ENCODE data around the gene LAIR1. TPM values are rescaled to one million over a fixed set of nuclear protein-coding genes. Genes with fewer than 3 reads are reported as not detected.
A peak's percentile ranks its signal among the peaks of the same experiment; 100 is the strongest.

LAIR1 gene
- total RNA-seq, 3 donors from 2014 or later (not counting 1 experiment from before 2014, with no cell fraction given) = 117 to 163 (median 156) TPM

DNA sequence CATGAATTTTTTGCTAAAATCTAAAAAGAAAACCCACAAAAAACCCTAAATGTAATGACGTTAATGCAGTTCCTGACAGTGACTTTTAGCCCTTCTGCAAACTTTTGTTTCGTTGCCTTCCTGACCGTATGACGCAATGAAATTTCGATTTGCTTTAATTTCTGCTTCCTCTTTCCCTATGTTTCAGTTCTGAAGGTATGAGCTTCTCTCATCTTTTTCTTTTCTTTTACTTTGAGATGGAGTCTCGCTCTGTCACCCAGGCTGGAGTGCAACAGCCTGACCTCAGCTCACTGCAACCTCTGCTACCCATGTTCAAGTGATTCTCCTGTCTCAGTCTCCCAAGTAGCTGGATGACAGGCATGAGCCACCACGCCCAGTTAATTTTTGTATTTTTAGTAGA, 45.7 kb downstream of the LAIR1 start:
- no peak for ATAC-seq
- WGBS (ENCODE audit: insufficient coverage) = 35% methylated on average over 7 of the region's 7 CpGs
- Mint-ChIP-seq H3K27me3 (ENCODE audit: low read depth in 2 of 2) (peaks cover 24 to 34% of the 10 kb centered on the region in 2 donors), H3K9me3 (no peaks in the 10 kb centered on the region), H3K4me1 (no peaks in the 10 kb centered on the region), H3K36me3 (no peaks in the 10 kb centered on the region), H3K4me3 (no peak overlapping the region), H3K27ac (no peak overlapping the region)
- H3K4me3 ChIP-seq (ENCODE audit: low read length) = no peak overlapping the region
- no peaks in the 10 kb centered on the region for H3K9me3 ChIP-seq (ENCODE audit: control insufficient read depth, insufficient read depth, low read length)
- TF ChIP-seq, protein P1, sequence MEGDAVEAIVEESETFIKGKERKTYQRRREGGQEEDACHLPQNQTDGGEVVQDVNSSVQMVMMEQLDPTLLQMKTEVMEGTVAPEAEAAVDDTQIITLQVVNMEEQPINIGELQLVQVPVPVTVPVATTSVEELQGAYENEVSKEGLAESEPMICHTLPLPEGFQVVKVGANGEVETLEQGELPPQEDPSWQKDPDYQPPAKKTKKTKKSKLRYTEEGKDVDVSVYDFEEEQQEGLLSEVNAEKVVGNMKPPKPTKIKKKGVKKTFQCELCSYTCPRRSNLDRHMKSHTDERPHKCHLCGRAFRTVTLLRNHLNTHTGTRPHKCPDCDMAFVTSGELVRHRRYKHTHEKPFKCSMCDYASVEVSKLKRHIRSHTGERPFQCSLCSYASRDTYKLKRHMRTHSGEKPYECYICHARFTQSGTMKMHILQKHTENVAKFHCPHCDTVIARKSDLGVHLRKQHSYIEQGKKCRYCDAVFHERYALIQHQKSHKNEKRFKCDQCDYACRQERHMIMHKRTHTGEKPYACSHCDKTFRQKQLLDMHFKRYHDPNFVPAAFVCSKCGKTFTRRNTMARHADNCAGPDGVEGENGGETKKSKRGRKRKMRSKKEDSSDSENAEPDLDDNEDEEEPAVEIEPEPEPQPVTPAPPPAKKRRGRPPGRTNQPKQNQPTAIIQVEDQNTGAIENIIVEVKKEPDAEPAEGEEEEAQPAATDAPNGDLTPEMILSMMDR (IDR thresholded peaks at IDR 0.05) = no peak
- intact Hi-C loops (cut with micrococcal nuclease) = no loop called here
- no peaks in the 10 kb centered on the region for H3K27me3 ChIP-seq (ENCODE audit: control insufficient read depth, insufficient read depth, low read length)
- H3K27ac ChIP-seq (ENCODE audit: low read length) = no peak overlapping the region
- no peaks in the 10 kb centered on the region for H3K36me3 ChIP-seq (ENCODE audit: control insufficient read depth, insufficient read depth, low read length)
- no peak for DNase-seq
- peaks cover 3% of the 10 kb centered on the region for H3K4me1 ChIP-seq (ENCODE audit: control insufficient read depth, insufficient read depth, low read length)

DNA sequence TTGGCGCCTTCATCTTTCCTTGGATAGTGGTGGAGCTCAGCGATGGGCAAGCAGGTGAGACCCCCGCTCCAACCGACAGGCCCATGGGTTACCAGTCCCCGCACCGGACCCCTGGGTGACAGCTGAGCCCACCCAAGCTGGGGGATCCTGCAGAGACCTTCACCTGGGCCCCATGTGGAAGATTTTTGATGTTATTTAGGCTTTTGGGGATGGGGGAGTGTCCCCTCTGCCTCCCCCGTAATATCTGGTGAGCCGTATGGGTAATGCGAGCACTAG, 46.8 kb downstream of the LAIR1 start:
- Mint-ChIP-seq H3K27ac (no peak overlapping the region), H3K27me3 (ENCODE audit: low read depth in 2 of 2) (peaks cover 33 to 41% of the 10 kb centered on the region in 2 donors), H3K9me3 (no peaks in the 10 kb centered on the region), H3K4me3 (no peak overlapping the region), H3K4me1 (no peaks in the 10 kb centered on the region), H3K36me3 (no peaks in the 10 kb centered on the region)
- intact Hi-C loops (cut with micrococcal nuclease) = no loop called here
- Histone ChIP-seq H3K4me3 (ENCODE audit: low read length) (no peak overlapping the region), H3K9me3 (ENCODE audit: control insufficient read depth, insufficient read depth, low read length) (no peaks in the 10 kb centered on the region), H3K4me1 (ENCODE audit: control insufficient read depth, insufficient read depth, low read length) (peaks cover 4% of the 10 kb centered on the region), H3K36me3 (ENCODE audit: control insufficient read depth, insufficient read depth, low read length) (no peaks in the 10 kb centered on the region), H3K27me3 (ENCODE audit: control insufficient read depth, insufficient read depth, low read length) (no peaks in the 10 kb centered on the region), H3K27ac (ENCODE audit: low read length) (no peak overlapping the region)
- ATAC-seq (no peak), DNase-seq (no peak)
- 93% methylated on average over 9 of the region's 9 CpGs for WGBS (ENCODE audit: insufficient coverage)
- TF ChIP-seq, protein P1 (IDR thresholded peaks at IDR 0.05) = no peak

DNA sequence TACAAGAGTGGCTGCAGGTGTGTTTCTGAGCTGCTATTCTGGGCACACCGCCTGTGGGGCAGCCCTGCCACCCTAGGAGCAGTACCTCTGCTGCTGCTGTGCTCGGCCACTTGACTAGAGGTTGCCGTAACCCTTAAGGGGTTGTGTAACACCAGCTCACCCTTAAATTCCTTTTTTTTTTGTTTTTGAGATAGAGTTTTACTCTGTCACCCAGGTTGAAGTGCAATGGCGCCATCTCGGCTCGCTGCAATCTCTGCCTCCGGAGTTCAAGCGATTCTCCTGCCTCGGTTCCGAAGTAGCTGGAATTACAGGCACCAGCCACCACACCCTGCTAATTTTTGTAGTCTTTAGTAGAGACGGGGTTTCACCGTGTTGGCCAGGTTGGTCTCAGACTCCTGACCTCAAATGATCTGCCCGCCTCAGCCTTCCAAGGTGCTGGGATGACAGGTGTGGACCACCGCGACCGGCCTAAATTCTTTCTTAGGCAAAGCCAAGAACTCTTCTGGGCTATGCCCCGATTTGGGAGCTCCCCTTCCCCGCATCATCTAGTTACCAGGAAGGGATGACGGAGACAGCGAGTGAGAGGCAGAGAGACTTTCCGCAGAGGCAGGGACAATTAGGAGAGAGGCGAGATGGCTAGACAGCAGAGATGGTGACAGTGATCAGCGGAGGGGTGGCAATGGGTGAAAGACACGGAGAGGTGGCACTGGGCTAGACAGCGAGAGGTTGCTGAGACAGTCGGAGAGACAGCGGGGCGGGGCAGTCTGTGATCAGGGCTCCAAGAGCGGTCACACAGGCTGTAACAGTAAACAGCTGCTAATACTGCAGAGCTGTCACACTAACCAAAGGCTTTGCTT, 47.4 kb downstream of the LAIR1 start:
- H3K9me3 ChIP-seq (ENCODE audit: control insufficient read depth, insufficient read depth, low read length) = no peaks in the 10 kb centered on the region
- H3K27me3 Mint-ChIP-seq (ENCODE audit: low read depth in 2 of 2) = peaks cover 33 to 40% of the 10 kb centered on the region in 2 donors
- no peaks in the 10 kb centered on the region for H3K9me3 Mint-ChIP-seq

More for the DNA sequence above, 47.4 kb downstream of the LAIR1 start:
- Mint-ChIP-seq H3K4me1 (no peaks in the 10 kb centered on the region), H3K4me3 (no peak overlapping the region), H3K36me3 (no peaks in the 10 kb centered on the region), H3K27ac (no peak overlapping the region)
- 87% methylated on average over 29 of the region's 29 CpGs for WGBS (ENCODE audit: insufficient coverage)
- TF ChIP-seq, protein P1 (IDR thresholded peaks at IDR 0.05) = no peak
- ATAC-seq = peak in 1 of 3 donors; percentile 71
- H3K27ac ChIP-seq (ENCODE audit: low read length) = no peak overlapping the region
- H3K36me3 ChIP-seq (ENCODE audit: control insufficient read depth, insufficient read depth, low read length) = no peaks in the 10 kb centered on the region
- H3K4me3 ChIP-seq (ENCODE audit: low read length) = no peak overlapping the region
- no peaks in the 10 kb centered on the region for H3K27me3 ChIP-seq (ENCODE audit: control insufficient read depth, insufficient read depth, low read length)
- peaks cover 10% of the 10 kb centered on the region for H3K4me1 ChIP-seq (ENCODE audit: control insufficient read depth, insufficient read depth, low read length)
- intact Hi-C loops (cut with micrococcal nuclease) = no loop called here
- no peak for DNase-seq
